Neutrophil (primary cell): ENCODE data around the gene ARF3.

Source experiments
- H3K27ac ChIP-seq: fragments of 200-600 bp; sonication (generic); 2 replicates; pipeline ENCODE4 v1.5.1; 2016; ENCODE audit warnings: mild to moderate bottlenecking, moderate library complexity
- H3K27me3 ChIP-seq: fragments of 200-600 bp; sonication (generic); 2 replicates; pipeline ENCODE4 v1.6.0; 2016; ENCODE audit warnings: mild to moderate bottlenecking
- H3K36me3 ChIP-seq: fragments of 200-600 bp; sonication (generic); 2 replicates; pipeline ENCODE4 v1.5.1; 2017
- H3K4me1 ChIP-seq, 2 experiments: fragments of 200-600 bp in 1 of 2; sonication (generic) in 1 of 2; 1 replicate in 1 of 2; 2 replicates in 1 of 2; pipeline versions ENCODE4 v1.5.1 to v1.6.1; 2013 to 2016; ENCODE audit warnings: low read depth in 1 of 2, low read length in 1 of 2, mild to moderate bottlenecking in 1 of 2, moderate library complexity in 1 of 2; ENCODE audit not compliant: control insufficient read depth in 1 of 2, insufficient read depth in 1 of 2
- H3K4me3 ChIP-seq, 2 experiments: fragments of 200-600 bp in 1 of 2; sonication (generic) in 1 of 2; 1 replicate in 1 of 2; 2 replicates in 1 of 2; pipeline ENCODE4 v1.5.1; 2013 to 2016; ENCODE audit warnings: low read depth in 1 of 2, low read length in 1 of 2, mild to moderate bottlenecking in 1 of 2, moderate library complexity in 1 of 2
- H3K9me3 ChIP-seq: fragments of 200-600 bp; sonication (generic); 2 replicates; pipeline ENCODE4 v1.5.1; 2016
- CTCF ChIP-seq: fragments of 200-600 bp; sonication (generic); IDR thresholded peaks from 2 replicates; pipeline ENCODE4 v1.5.1; 2016; ENCODE audit warnings: antibody characterized with exemption

Gene ARF3

GRCh38 chr12:48937170-48937569 is 20.1 kb downstream of the ARF3 start:
- H3K4me3 ChIP-seq, result no peak overlapping the region
- peaks cover 85% of the 10 kb centered on the region for H3K36me3 ChIP-seq
- no peak for TF ChIP-seq CTCF
- no peaks in the 10 kb centered on the region for H3K9me3 ChIP-seq
- H3K27me3 ChIP-seq, result no peaks in the 10 kb centered on the region
- H3K4me1 ChIP-seq, result no peaks in the 10 kb centered on the region
- H3K27ac ChIP-seq, result no peak overlapping the region

GRCh38 chr12:48936379-48936979 is 20.8 kb downstream of the ARF3 start:
- no peaks in the 10 kb centered on the region for H3K4me1 ChIP-seq
- H3K36me3 ChIP-seq, result peaks cover 89% of the 10 kb centered on the region
- H3K9me3 ChIP-seq, result no peaks in the 10 kb centered on the region
- H3K27ac ChIP-seq, result no peak overlapping the region
- TF ChIP-seq CTCF, result peak; percentile 85
- H3K4me3 ChIP-seq, result no peak overlapping the region
- no peaks in the 10 kb centered on the region for H3K27me3 ChIP-seq

GRCh38 chr12:48934312-48934706 is 23.0 kb downstream of the ARF3 start:
- Histone ChIP-seq H3K4me1 (no peaks in the 10 kb centered on the region), H3K36me3 (peaks cover 87% of the 10 kb centered on the region), H3K27me3 (no peaks in the 10 kb centered on the region), H3K27ac (no peak overlapping the region), H3K4me3 (no peak overlapping the region), H3K9me3 (no peaks in the 10 kb centered on the region)
- no peak for TF ChIP-seq CTCF

GRCh38 chr12:48933664-48934311 is 23.5 kb downstream of the ARF3 start:
- H3K36me3 ChIP-seq, result peaks cover 86% of the 10 kb centered on the region
- H3K4me3 ChIP-seq, result no peak overlapping the region
- no peak for TF ChIP-seq CTCF
- no peaks in the 10 kb centered on the region for H3K27me3 ChIP-seq
- H3K9me3 ChIP-seq, result no peaks in the 10 kb centered on the region
- H3K4me1 ChIP-seq, result no peaks in the 10 kb centered on the region
- no peak overlapping the region for H3K27ac ChIP-seq

GRCh38 chr12:48932878-48933277 is 24.4 kb downstream of the ARF3 start:
- no peak overlapping the region for H3K4me3 ChIP-seq
- TF ChIP-seq CTCF, result no peak
- no peaks in the 10 kb centered on the region for H3K9me3 ChIP-seq
- H3K4me1 ChIP-seq, result no peaks in the 10 kb centered on the region
- peaks cover 80% of the 10 kb centered on the region for H3K36me3 ChIP-seq
- H3K27ac ChIP-seq, result no peak overlapping the region
- no peaks in the 10 kb centered on the region for H3K27me3 ChIP-seq
